GM12865 (cell line): Measurements from ENCODE around the gene EYA4.

Experiments used
- DNase-seq: peaks from one replicate; pipeline ENCODE4 v3.0.0; 2010; ENCODE audit warnings: low read depth
- H3K4me3 ChIP-seq: 2 replicates; pipeline ENCODE4 v1.5.1; 2011; ENCODE audit warnings: mild to moderate bottlenecking, low read depth, low read length, control low read depth
- CTCF ChIP-seq: IDR thresholded peaks from 2 replicates; pipeline ENCODE4 v1.5.1; 2011; ENCODE audit warnings: low read length, control low read depth, low read depth, inconsistent platforms; ENCODE audit not compliant: insufficient read depth; ENCODE audit errors: missing control alignments

The EYA4 gene

GRCh38 chr6:133205304-133205703 lies 35.9 kb upstream of the EYA4 start:
- DNase-seq: no peak
- H3K4me3 ChIP-seq: no peak overlapping the region
- TF ChIP-seq CTCF: no peak

GRCh38 chr6:133206942-133207341 lies 34.2 kb upstream of the EYA4 start:
- no peak overlapping the region for H3K4me3 ChIP-seq
- no peak for DNase-seq
- TF ChIP-seq CTCF: no peak

- no peak for TF ChIP-seq CTCF
- no peak overlapping the region for H3K4me3 ChIP-seq
- no peak for DNase-seq
Measured at GRCh38 chr6:133207754-133208153, 33.4 kb upstream of the EYA4 start.

- no peak for DNase-seq
- H3K4me3 ChIP-seq: no peak overlapping the region
- no peak for TF ChIP-seq CTCF
Measured at GRCh38 chr6:133208183-133208755, 32.9 kb upstream of the EYA4 start.

- no peak for DNase-seq
- no peak overlapping the region for H3K4me3 ChIP-seq
- no peak for TF ChIP-seq CTCF
Measured at GRCh38 chr6:133214267-133214666, 26.9 kb upstream of the EYA4 start.

GRCh38 chr6:133218852-133219251 lies 22.3 kb upstream of the EYA4 start:
- TF ChIP-seq CTCF: no peak
- DNase-seq: no peak
- no peak overlapping the region for H3K4me3 ChIP-seq

GRCh38 chr6:133223452-133224029 lies 17.6 kb upstream of the EYA4 start:
- DNase-seq: no peak
- no peak overlapping the region for H3K4me3 ChIP-seq
- TF ChIP-seq CTCF: no peak
